Upper lobe of right lung (tissue), 1 donor: Measurements from ENCODE around the gene EHMT2. TPM values are rescaled to one million over a fixed set of nuclear protein-coding genes. Genes with fewer than 3 reads are reported as not detected.
"Not testable (repeated sequence)": the region's sequence is repeated elsewhere in the genome, so short reads cannot be mapped to it uniquely, and the experiment has no call there.

Source experiments
- ATAC-seq: fragments of 200-7000 bp; cut with Tn5 transposase; one replicate; pipeline ENCODE4 v1.9.1; 2020; ENCODE audit warnings: mild to moderate bottlenecking, moderate library complexity
- DNase-seq: peaks from one replicate; pipeline ENCODE4 v3.0.0-alpha.2; 2020
- H3K27ac ChIP-seq: fragments of 200-600 bp; one replicate; pipeline ENCODE4 v1.8.0; 2022
- H3K27me3 ChIP-seq: fragments of 200-600 bp; one replicate; pipeline ENCODE4 v1.8.0; 2022; ENCODE audit warnings: mild to moderate bottlenecking
- H3K36me3 ChIP-seq: fragments of 200-600 bp; one replicate; pipeline ENCODE4 v1.8.0; 2022
- H3K4me1 ChIP-seq: fragments of 200-600 bp; one replicate; pipeline ENCODE4 v1.8.0; 2022
- H3K4me3 ChIP-seq: fragments of 200-600 bp; one replicate; pipeline ENCODE4 v1.8.0; 2022; ENCODE audit warnings: mild to moderate bottlenecking
- H3K9me3 ChIP-seq: fragments of 200-600 bp; one replicate; pipeline ENCODE4 v1.8.0; 2022
- CTCF ChIP-seq: fragments of 200-600 bp; IDR thresholded peaks from one replicate; pipeline ENCODE4 v1.8.0; 2022; ENCODE audit warnings: antibody characterized with exemption
- intact Hi-C: fragments of 100-400 bp; cut with DNase I; formaldehyde crosslinking; loops from one replicate; pipeline ENCODE4 v1.11.0; 2022
- total RNA-seq: library from RNA; stranded (reverse); fragmentation: NEBNext Ultra II Directional; extraction: Animal tissue kit (Norgen Biotek cat#: 25700); gene quantifications from one replicate; pipeline ENCODE4 v1.2.1, GENCODE V29; 2021
- donor health status: DM: no; HTN: yes; CAD: no; lungs with severe emphysema.

The EHMT2 gene
- total RNA-seq, 1 donor from 2014 or later: 36.0 TPM

GRCh38 chr6:31871046-31871659 is 26.3 kb downstream of the EHMT2 start:
- intact Hi-C loops: no loop called here
- no peak overlapping the region for H3K4me3 ChIP-seq
- TF ChIP-seq CTCF: no peak
- no peaks in the 10 kb centered on the region for H3K36me3 ChIP-seq
- no peaks in the 10 kb centered on the region for H3K4me1 ChIP-seq
- H3K9me3 ChIP-seq: no peaks in the 10 kb centered on the region
- ATAC-seq (no peak), DNase-seq (no peak)
- H3K27me3 ChIP-seq: no peaks in the 10 kb centered on the region
- H3K27ac ChIP-seq: no peak overlapping the region

- H3K27ac ChIP-seq: no peak overlapping the region
- TF ChIP-seq CTCF: no peak
- H3K4me3 ChIP-seq: no peak overlapping the region
- no peak for DNase-seq
- peak; percentile 14 for ATAC-seq
- intact Hi-C loops: no loop called here
- H3K27me3 ChIP-seq: no peaks in the 10 kb centered on the region
- H3K4me1 ChIP-seq: no peaks in the 10 kb centered on the region
- no peaks in the 10 kb centered on the region for H3K9me3 ChIP-seq
- H3K36me3 ChIP-seq: no peaks in the 10 kb centered on the region
These were observed 27.0 kb downstream of the EHMT2 start for GRCh38 chr6:31870385-31870921.

GRCh38 chr6:31869343-31869742 is 28.2 kb downstream of the EHMT2 start:
- Histone ChIP-seq H3K4me3 (no peak overlapping the region), H3K27ac (no peak overlapping the region), H3K36me3 (no peaks in the 10 kb centered on the region), H3K9me3 (no peaks in the 10 kb centered on the region), H3K4me1 (no peaks in the 10 kb centered on the region), H3K27me3 (no peaks in the 10 kb centered on the region)
- no peak for ATAC-seq
- DNase-seq: no peak
- no peak for TF ChIP-seq CTCF
- intact Hi-C loops: no loop called here

- H3K27ac ChIP-seq, intact Hi-C loops, DNase-seq: not testable (repeated sequence)
These were observed 28.9 kb downstream of the EHMT2 start for GRCh38 chr6:31868658-31868971.

GRCh38 chr6:31865205-31866118 is 32.0 kb downstream of the EHMT2 start:
- ATAC-seq: no peak

More at GRCh38 chr6:31868658-31868971, 28.9 kb downstream of the EHMT2 start:
- H3K4me1 ChIP-seq, H3K4me3 ChIP-seq, H3K9me3 ChIP-seq, H3K36me3 ChIP-seq, ATAC-seq, H3K27me3 ChIP-seq: not testable (repeated sequence)

More at GRCh38 chr6:31865205-31866118, 32.0 kb downstream of the EHMT2 start:
- no peak overlapping the region for H3K27ac ChIP-seq
- intact Hi-C loops: no loop called here
- no peak for DNase-seq
- H3K4me3 ChIP-seq: no peak overlapping the region
- H3K4me1 ChIP-seq: peaks cover 6% of the 10 kb centered on the region
- no peak for TF ChIP-seq CTCF
- H3K27me3 ChIP-seq: no peaks in the 10 kb centered on the region
- H3K36me3 ChIP-seq: peaks cover 11% of the 10 kb centered on the region
- H3K9me3 ChIP-seq: no peaks in the 10 kb centered on the region
